RWPE2 (cell line): ENCODE results near the gene MYH14.

Source experiments
- ATAC-seq: fragments of 200-7000 bp; cut with Tn5 transposase; 3 replicates; pipeline ENCODE4 v1.9.1; 2021; ENCODE audit warnings: low read depth
- DNase-seq: peaks from one replicate; pipeline ENCODE4 v3.0.0-alpha.2; 2020; ENCODE audit warnings: low spot score
- H3K27ac ChIP-seq: fragments of 450-650 bp; 2 replicates; pipeline ENCODE4 v1.5.1; 2017; ENCODE audit warnings: mild to moderate bottlenecking; ENCODE audit not compliant: poor library complexity, severe bottlenecking
- H3K27me3 ChIP-seq: fragments of 250-450 bp; sonication (Bioruptor Pico); 2 replicates; pipeline ENCODE4 v1.5.1; 2021; ENCODE audit warnings: mild to moderate bottlenecking, moderate library complexity; ENCODE audit not compliant: insufficient read depth, poor library complexity, severe bottlenecking
- H3K36me3 ChIP-seq: fragments of 250-450 bp; sonication (Bioruptor Pico); 2 replicates; pipeline ENCODE4 v1.5.1; 2020; ENCODE audit warnings: low read depth, mild to moderate bottlenecking, moderate library complexity
- H3K4me1 ChIP-seq: fragments of 250-450 bp; sonication (Bioruptor Pico); 2 replicates; pipeline ENCODE4 v1.5.1; 2021; ENCODE audit warnings: mild to moderate bottlenecking, moderate library complexity; ENCODE audit not compliant: insufficient read depth, poor library complexity, severe bottlenecking
- H3K4me3 ChIP-seq: fragments of 250-450 bp; sonication (Bioruptor Pico); 2 replicates; pipeline ENCODE4 v1.5.1; 2021; ENCODE audit warnings: mild to moderate bottlenecking, moderate library complexity; ENCODE audit not compliant: severe bottlenecking
- H3K9me3 ChIP-seq: fragments of 250-450 bp; sonication (Bioruptor Pico); 2 replicates; pipeline ENCODE4 v1.5.1; 2021; ENCODE audit warnings: mild to moderate bottlenecking, moderate library complexity; ENCODE audit not compliant: severe bottlenecking
- CTCF ChIP-seq: fragments of 450-650 bp; IDR thresholded peaks from one replicate; pipeline ENCODE4 v1.5.1; 2017; ENCODE audit warnings: mild to moderate bottlenecking, moderate library complexity; ENCODE audit not compliant: poor library complexity, severe bottlenecking

The MYH14 gene

GRCh38 chr19:50248826-50249225, 45.4 kb downstream of the MYH14 start:
- DNase-seq = no peak
- ATAC-seq = no peak
- no peak for TF ChIP-seq CTCF
- Histone ChIP-seq H3K9me3 (no peaks in the 10 kb centered on the region), H3K4me1 (no peaks in the 10 kb centered on the region), H3K4me3 (no peak overlapping the region), H3K36me3 (no peaks in the 10 kb centered on the region), H3K27me3 (no peaks in the 10 kb centered on the region), H3K27ac (no peak overlapping the region)

GRCh38 chr19:50249636-50250035, 46.2 kb downstream of the MYH14 start:
- no peaks in the 10 kb centered on the region for H3K27me3 ChIP-seq
- H3K27ac ChIP-seq = no peak overlapping the region
- TF ChIP-seq CTCF = no peak
- no peak overlapping the region for H3K4me3 ChIP-seq
- no peaks in the 10 kb centered on the region for H3K9me3 ChIP-seq
- no peaks in the 10 kb centered on the region for H3K36me3 ChIP-seq
- ATAC-seq (no peak), DNase-seq (no peak)
- H3K4me1 ChIP-seq = no peaks in the 10 kb centered on the region

GRCh38 chr19:50250450-50251136, 47.2 kb downstream of the MYH14 start:
- H3K4me3 ChIP-seq = no peak overlapping the region
- ATAC-seq = no peak
- no peak overlapping the region for H3K27ac ChIP-seq
- no peak for DNase-seq
- TF ChIP-seq CTCF = no peak
- no peaks in the 10 kb centered on the region for H3K36me3 ChIP-seq
- H3K27me3 ChIP-seq = no peaks in the 10 kb centered on the region
- H3K4me1 ChIP-seq = no peaks in the 10 kb centered on the region
- no peaks in the 10 kb centered on the region for H3K9me3 ChIP-seq

- H3K27ac ChIP-seq = no peak overlapping the region
- ATAC-seq (no peak), DNase-seq (no peak)
- no peaks in the 10 kb centered on the region for H3K36me3 ChIP-seq
- H3K4me3 ChIP-seq = no peak overlapping the region
- TF ChIP-seq CTCF = peak; percentile 28
- no peaks in the 10 kb centered on the region for H3K4me1 ChIP-seq
- no peaks in the 10 kb centered on the region for H3K9me3 ChIP-seq
- H3K27me3 ChIP-seq = no peaks in the 10 kb centered on the region
These were observed 48.9 kb downstream of the MYH14 start for GRCh38 chr19:50252111-50252886.

GRCh38 chr19:50252887-50253268, 49.5 kb downstream of the MYH14 start:
- H3K4me1 ChIP-seq = no peaks in the 10 kb centered on the region
- no peak for DNase-seq
- ATAC-seq = no peak
- no peaks in the 10 kb centered on the region for H3K9me3 ChIP-seq
- H3K27me3 ChIP-seq = no peaks in the 10 kb centered on the region
- no peaks in the 10 kb centered on the region for H3K36me3 ChIP-seq
- no peak for TF ChIP-seq CTCF
- H3K4me3 ChIP-seq = no peak overlapping the region
- H3K27ac ChIP-seq = no peak overlapping the region
